HCT116 (cell line): ENCODE results near the gene TGFBR3.

Experiments used
- CBX3 ChIP-seq: IDR thresholded peaks from 2 replicates; pipeline ENCODE4 v1.6.1; 2012; ENCODE audit warnings: low read depth
- CEBPB ChIP-seq: IDR thresholded peaks from 2 replicates; pipeline ENCODE4 v1.6.1; 2012; ENCODE audit warnings: low read depth
- CTCF ChIP-seq, 3 experiments: fragments of 200-600 bp in 1 of 3; sonication (generic) in 1 of 3; IDR thresholded peaks in 2 of 3; conservative IDR thresholded peaks in 1 of 3; 2 replicates each; pipeline ENCODE4 v1.5.1; 2012 to 2017; ENCODE audit warnings: low read depth in 2 of 3, low read length in 2 of 3, antibody characterized with exemption in 1 of 3, borderline replicate concordance in 1 of 3, control low read depth in 1 of 3, mild to moderate bottlenecking in 1 of 3, mixed read lengths in 1 of 3, mixed run types in 1 of 3, moderate library complexity in 1 of 3; ENCODE audit not compliant: insufficient read depth in 1 of 3
- EZH2 ChIP-seq: fragments of 200-600 bp; sonication (generic); IDR thresholded peaks from 2 replicates; pipeline ENCODE4 v1.6.1; 2017; ENCODE audit warnings: antibody characterized with exemption, mixed run types
- EZH2phosphoT487 ChIP-seq: fragments of 200-600 bp; IDR thresholded peaks from 2 replicates; pipeline ENCODE4 v1.6.1; 2018; ENCODE audit warnings: antibody characterized with exemption, borderline replicate concordance
- MAX ChIP-seq: IDR thresholded peaks from 2 replicates; pipeline ENCODE4 v1.6.1; 2012
- POLR2A ChIP-seq: IDR thresholded peaks from 2 replicates; pipeline ENCODE4 v1.7.0; 2011; ENCODE audit warnings: borderline replicate concordance; ENCODE audit not compliant: insufficient read depth, insufficient read length; ENCODE audit errors: extremely low read depth
- POLR2AphosphoS5 ChIP-seq: IDR thresholded peaks from 2 replicates; pipeline ENCODE4 v1.6.1; 2011; ENCODE audit warnings: mild to moderate bottlenecking, low read depth, low read length, moderate library complexity
- RAD21 ChIP-seq: IDR thresholded peaks from 2 replicates; pipeline ENCODE4 v1.6.1; 2012; ENCODE audit warnings: low read depth, mild to moderate bottlenecking
- SIN3A ChIP-seq: IDR thresholded peaks from 2 replicates; pipeline ENCODE4 v1.6.1; 2012; ENCODE audit warnings: low read depth
- SRF ChIP-seq: IDR thresholded peaks from 2 replicates; pipeline ENCODE4 v1.6.1; 2012; ENCODE audit warnings: low read depth
- YY1 ChIP-seq: IDR thresholded peaks from 2 replicates; pipeline ENCODE4 v1.6.1; 2011; ENCODE audit warnings: low read length, low read depth, moderate library complexity, mild to moderate bottlenecking; ENCODE audit not compliant: insufficient replicate concordance; ENCODE audit errors: extremely low read depth
- ZFX ChIP-seq: fragments of 450-650 bp; IDR thresholded peaks from 2 replicates; pipeline ENCODE4 v1.6.1; 2017

- TF ChIP-seq CTCF (IDR thresholded peaks at IDR 0.05 in 2 of 3, conservative IDR thresholded peaks at IDR 0.05 in 1 of 3; ENCODE audit: borderline replicate concordance in 1 of 3, insufficient read depth in 1 of 3, low read depth in 2 of 3, low read length in 2 of 3) (0 out of 6 replicates have a peak, but pooled peaks of 1 of the 3 experiments have one; percentile 10), SIN3A (no peak), CEBPB (no peak), POLR2A (no peak), YY1 (no peak), EZH2phosphoT487 (no peak), MAX (no peak), EZH2 (no peak), RAD21 (no peak), CBX3 (no peak), POLR2AphosphoS5 (no peak), SRF (no peak), ZFX (no peak)
Measured at GRCh38 chr1:91897016-91897415, 11.1 kb upstream of the TGFBR3 start.
